ENCODE measurements around the gene LYG1. TPM values are rescaled to one million over a fixed set of nuclear protein-coding genes. Genes with fewer than 3 reads are reported as not detected.

LYG1 gene
- total RNA-seq, 1 experiment from 2014 or later: 0.23 TPM

DNA sequence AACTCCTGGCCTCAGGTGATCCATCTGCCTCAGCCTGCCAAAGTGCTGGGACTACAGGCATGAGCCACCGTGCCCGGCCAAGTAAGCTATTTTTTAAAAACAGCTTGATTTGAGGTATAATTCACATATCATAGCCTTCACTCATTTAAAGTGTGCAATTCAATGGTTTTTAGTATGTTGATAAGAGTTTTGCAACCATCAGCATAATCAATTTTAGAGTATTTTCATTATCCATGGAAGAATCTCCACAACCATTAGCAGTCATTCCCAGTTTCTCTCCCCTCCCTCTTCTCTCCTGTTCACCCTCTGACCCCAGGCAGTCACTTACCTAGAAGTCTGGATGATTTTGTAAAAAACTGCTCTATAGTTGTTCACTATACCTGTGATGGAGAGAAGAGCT, 40.8 kb downstream of the LYG1 start:
- ChIA-PET CTCF (no interaction called here), POLR2A (interaction anchor here (0.7 kb wide), 1 partner anchor 56 kb away, joined by 6 read pairs; no protein-coding TSS in a partner anchor)
- no peaks in the 10 kb centered on the region for H3K9me3 ChIP-seq (ENCODE audit: control insufficient read depth, insufficient read depth, low read depth, low read length)
- H3K36me3 ChIP-seq (ENCODE audit: control insufficient read depth, insufficient read depth, low read length): no peaks in the 10 kb centered on the region
- H3K4me3 ChIP-seq (ENCODE audit: low read depth in 2 of 2, low read length in 2 of 2): no peak overlapping the region
- ATAC-seq (no peak), DNase-seq (ENCODE audit: low read depth, low spot score) (no peak)
- H3K27ac ChIP-seq (ENCODE audit: low read length): no peak overlapping the region
- in situ Hi-C loops (cut with HindIII; ENCODE audit: low pct_unique_long_range_greater_than_20kb, low sequenced_read_pairs): no loop called here
- TF ChIP-seq TCF7L2 (IDR thresholded peaks at IDR 0.05; ENCODE audit: low read depth, low read length) (no peak), CTCF (IDR thresholded peaks at IDR 0.05) (no peak), POLR2AphosphoS5 (IDR thresholded peaks at IDR 0.05; ENCODE audit: low read depth, low read length) (no peak)
- intact Hi-C loops (cut with micrococcal nuclease; ENCODE audit: unreplicated experiment): no loop called here
- no peaks in the 10 kb centered on the region for H3K4me1 ChIP-seq (ENCODE audit: control insufficient read depth, insufficient read depth, low read length)
- no TSS peak for BruUV-seq (replicated peaks)
- no peaks in the 10 kb centered on the region for H3K27me3 ChIP-seq (ENCODE audit: control insufficient read depth, insufficient read depth, low read length)

DNA sequence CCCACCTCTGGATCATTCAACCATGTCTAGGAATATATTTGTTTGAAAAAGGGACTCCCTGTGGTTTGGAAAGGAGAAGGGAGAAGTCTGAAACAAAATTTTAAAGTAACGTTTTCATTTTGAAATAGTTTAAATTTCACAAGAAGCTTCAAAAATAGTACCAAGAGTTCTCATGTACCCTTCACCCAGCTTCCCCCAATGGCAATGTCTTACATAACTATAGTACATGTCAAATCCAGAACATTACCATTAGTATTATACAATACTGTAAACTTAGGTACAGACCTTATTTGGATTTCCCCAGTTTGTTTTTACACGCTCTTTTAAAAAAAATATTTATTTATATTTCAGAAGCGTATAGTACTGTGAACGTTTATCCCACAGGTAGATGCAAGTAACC, 41.5 kb downstream of the LYG1 start:
- Histone ChIP-seq H3K9me3 (ENCODE audit: control insufficient read depth, insufficient read depth, low read depth, low read length) (no peaks in the 10 kb centered on the region), H3K27me3 (ENCODE audit: control insufficient read depth, insufficient read depth, low read length) (no peaks in the 10 kb centered on the region), H3K4me1 (ENCODE audit: control insufficient read depth, insufficient read depth, low read length) (no peaks in the 10 kb centered on the region), H3K4me3 (ENCODE audit: low read depth in 2 of 2, low read length in 2 of 2) (no peak overlapping the region), H3K36me3 (ENCODE audit: control insufficient read depth, insufficient read depth, low read length) (no peaks in the 10 kb centered on the region), H3K27ac (ENCODE audit: low read length) (no peak overlapping the region)
- intact Hi-C loops (cut with micrococcal nuclease; ENCODE audit: unreplicated experiment) (no loop called here), in situ Hi-C loops (cut with HindIII; ENCODE audit: low pct_unique_long_range_greater_than_20kb, low sequenced_read_pairs) (no loop called here)
- POLR2A ChIA-PET: interaction anchor here (0.5 kb wide), 1 partner anchor 86 kb away, joined by 3 read pairs; no protein-coding TSS in a partner anchor
- CTCF ChIA-PET: no interaction called here
- TF ChIP-seq POLR2AphosphoS5 (IDR thresholded peaks at IDR 0.05; ENCODE audit: low read depth, low read length) (no peak), REST (IDR thresholded peaks at IDR 0.05; ENCODE audit: insufficient read depth in 1 of 2, low read depth in 2 of 2, low read length in 1 of 2) (no peak), CTCF (IDR thresholded peaks at IDR 0.05) (no peak), SIN3A (IDR thresholded peaks at IDR 0.05; ENCODE audit: borderline replicate concordance, insufficient read depth, low read depth, low read length) (no peak), TCF7L2 (IDR thresholded peaks at IDR 0.05; ENCODE audit: low read depth, low read length) (no peak)
- no TSS peak for BruUV-seq (replicated peaks)
- ATAC-seq: no peak
- DNase-seq (ENCODE audit: low read depth, low spot score): no peak

Measured in Panc1 (cell line).